Skin of body (tissue), 3 donors: ENCODE results near the gene PPP4R3B. TPM values are rescaled to one million over a fixed set of nuclear protein-coding genes. Genes with fewer than 3 reads are reported as not detected.

Experiments
- DNase-seq: peaks from one replicate; lab custom pipeline; 2025; lab: John Stamatoyannopoulos, UW
- small RNA-seq: library from RNA; depleted of rRNA; stranded (forward); fragments of <200 nt; gene quantifications from one replicate; pipeline ENCODE3, GENCODE V24; 2014; ENCODE audit warnings: low replicate concordance
- total RNA-seq: library from RNA; depleted of rRNA; stranded (reverse); fragments of >200 nt; gene quantifications from one replicate; pipeline ENCODE4 v1.2.3, GENCODE V29; 2014

The PPP4R3B gene
- total RNA-seq, 1 donor from 2014 or later: 67.5 TPM

DNA sequence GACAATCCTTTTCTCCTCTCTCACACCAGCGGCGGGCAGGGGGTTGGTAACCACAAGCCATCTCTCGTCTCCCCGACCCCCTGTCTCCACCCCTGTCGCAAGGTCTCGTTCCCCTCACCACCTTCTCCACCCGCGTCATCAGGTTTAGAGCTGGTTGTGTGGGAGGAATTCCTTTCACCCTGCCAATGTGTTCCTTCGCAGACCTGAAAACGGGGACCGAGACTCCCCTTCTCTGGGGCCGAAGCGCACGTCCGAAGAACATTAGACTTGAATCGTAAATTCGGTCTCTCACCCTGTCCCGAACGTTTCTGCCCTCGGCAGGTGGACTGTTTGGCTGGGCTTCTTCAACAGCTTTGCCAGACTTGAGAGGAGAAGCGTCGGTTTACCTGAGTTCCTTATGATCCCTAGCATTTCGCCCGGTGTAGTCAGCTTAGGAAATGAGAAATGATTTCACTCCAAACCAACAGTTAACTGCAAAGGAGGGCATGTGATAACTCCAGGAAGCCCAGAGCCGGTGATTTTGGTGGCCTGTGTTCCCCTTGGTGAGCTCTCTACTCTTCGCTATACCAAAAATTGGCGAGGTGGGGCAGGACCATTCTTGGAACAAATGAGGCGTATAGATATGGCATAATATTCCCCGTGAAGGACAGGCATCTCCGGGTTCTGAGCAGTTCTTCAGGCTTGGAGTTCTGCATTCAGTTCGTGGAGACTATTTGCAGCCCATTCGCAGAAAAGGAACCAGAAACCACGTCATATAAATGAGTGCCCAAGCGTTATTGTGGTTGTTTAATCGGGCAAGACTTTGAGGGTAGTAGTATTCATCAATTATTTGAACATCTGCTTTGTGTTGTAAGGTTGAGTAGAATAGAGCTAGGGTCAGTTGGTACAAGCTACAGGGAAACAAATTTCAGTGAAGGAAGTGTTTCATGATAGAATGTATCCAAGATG is 97.2 kb downstream of the PPP4R3B start:
- DNase-seq: no peak

DNA sequence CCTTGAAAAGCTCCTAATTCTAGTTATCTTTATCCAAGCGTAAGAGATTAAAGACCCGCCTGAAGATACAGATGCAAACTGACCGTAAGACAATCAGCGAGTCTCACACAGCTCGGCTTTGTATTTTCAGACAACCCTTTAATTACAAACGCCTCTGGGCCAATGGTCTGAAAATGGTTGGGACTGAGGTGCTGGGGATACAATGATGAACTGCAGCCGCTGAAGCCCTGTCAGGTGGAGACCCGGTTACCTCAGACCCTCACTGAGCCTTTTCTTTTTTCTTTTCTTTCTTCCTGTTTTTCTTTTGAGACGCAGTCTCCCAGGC is 98.6 kb downstream of the PPP4R3B start:
- DNase-seq: no peak

DNA sequence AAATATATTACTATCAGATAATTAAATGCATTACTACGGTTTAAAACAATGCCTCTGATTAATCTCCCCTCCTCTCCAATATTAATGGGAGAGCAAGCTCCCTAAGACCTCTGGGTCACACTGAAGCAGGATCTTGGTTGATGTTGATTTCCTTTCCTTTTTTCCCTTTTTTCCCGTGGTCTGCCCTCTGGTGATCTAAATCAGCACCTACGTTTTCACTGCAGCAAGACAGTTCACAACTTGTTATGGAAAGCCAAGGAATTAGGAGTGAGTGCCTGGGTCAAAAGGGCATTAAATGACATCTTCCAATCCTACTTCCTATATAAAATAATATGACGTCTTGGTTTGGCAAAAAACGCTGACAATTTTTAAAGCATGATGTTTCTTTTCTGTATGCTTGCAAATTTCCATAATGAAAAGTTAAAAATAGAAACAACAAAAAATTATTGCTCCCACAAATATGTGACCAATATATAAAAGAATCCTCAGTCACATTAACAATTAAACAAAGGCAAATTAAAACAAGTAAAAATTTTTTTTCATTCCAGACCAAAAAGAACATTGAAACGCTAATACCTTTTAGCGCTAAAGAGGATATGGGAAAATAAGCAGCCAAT is 105.8 kb downstream of the PPP4R3B start:
- peak; percentile 40 for DNase-seq

GRCh38 chr2:55502590-55503141 is 114.8 kb downstream of the PPP4R3B start:
- DNase-seq: no peak

- DNase-seq: no peak
These were observed 117.4 kb downstream of the PPP4R3B start for GRCh38 chr2:55500025-55500424.

DNA sequence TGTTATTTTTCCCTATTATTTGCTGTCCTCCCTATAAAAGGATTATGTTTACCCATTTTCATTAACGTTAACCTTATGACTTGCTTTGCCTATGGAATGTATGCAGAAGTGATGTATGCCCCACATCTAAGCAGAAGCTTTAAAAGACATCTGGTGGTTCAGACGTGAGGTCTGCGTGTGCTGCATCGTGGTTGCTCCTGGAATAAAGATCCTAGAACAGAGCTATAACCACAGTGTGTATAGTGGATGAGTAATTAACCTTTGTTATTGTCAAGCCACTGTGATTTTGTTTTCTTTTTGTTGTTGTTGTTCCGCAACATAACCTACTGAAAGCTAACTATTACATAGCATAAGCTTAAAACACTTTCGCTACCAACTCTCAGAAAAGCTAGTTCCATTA is 118.8 kb downstream of the PPP4R3B start:
- DNase-seq: no peak

Small RNA genes lying within 50 kb of the gene (small RNA-seq; reads per million reads assigned to genes)
- gene RF00586 (not detected), gene RNU6-634P (not detected)

Other genes starting within 250 kb of the PPP4R3B start
- gene CCDC88A, start 197.8 kb downstream of the PPP4R3B start, total RNA-seq: 71.1 TPM
- 19.2 TPM for gene CFAP36, start 97.9 kb downstream of the PPP4R3B start, total RNA-seq
- 15.2 TPM for gene PNPT1, start 76.2 kb upstream of the PPP4R3B start, total RNA-seq